Endodermal cell (in vitro differentiated cells): ENCODE measurements around the gene NEO1. TPM values are rescaled to one million over a fixed set of nuclear protein-coding genes. Genes with fewer than 3 reads are reported as not detected.
A peak's percentile ranks its signal among the peaks of the same experiment; 100 is the strongest.

ENCODE experiments used
- DNase-seq: peaks from one replicate; pipeline ENCODE4 v3.0.0-alpha.2; 2017
- H3K27ac ChIP-seq: 2 replicates; pipeline ENCODE4 v1.5.1; 2013; ENCODE audit warnings: mild to moderate bottlenecking, low read depth, low read length, moderate library complexity
- H3K27me3 ChIP-seq: 2 replicates; pipeline ENCODE4 v1.6.1; 2013; ENCODE audit warnings: mild to moderate bottlenecking, low read length, moderate library complexity; ENCODE audit not compliant: insufficient read depth, control insufficient read depth, poor library complexity, severe bottlenecking
- H3K36me3 ChIP-seq: 2 replicates; pipeline ENCODE4 v1.7.0; 2013; ENCODE audit warnings: mild to moderate bottlenecking, low read length, moderate library complexity; ENCODE audit not compliant: control insufficient read depth, insufficient read depth
- H3K4me1 ChIP-seq: one replicate; pipeline ENCODE4 v1.7.0; 2013; ENCODE audit warnings: low read length; ENCODE audit not compliant: control insufficient read depth, insufficient read depth
- H3K4me3 ChIP-seq: 2 replicates; pipeline ENCODE4 v1.5.1; 2013; ENCODE audit warnings: mild to moderate bottlenecking, low read length, moderate library complexity
- H3K9ac ChIP-seq: 2 replicates; pipeline ENCODE4 v1.6.1; 2013; ENCODE audit warnings: mild to moderate bottlenecking, low read length, moderate library complexity; ENCODE audit not compliant: poor library complexity, severe bottlenecking; ENCODE audit errors: extremely low read depth
- H3K9me3 ChIP-seq: 2 replicates; pipeline ENCODE4 v1.6.1; 2013; ENCODE audit warnings: mild to moderate bottlenecking, low read length, moderate library complexity; ENCODE audit not compliant: control insufficient read depth
- H3K27ac Mint-ChIP-seq: 2 replicates; pipeline ENCODE4 v1.8.0; 2020; ENCODE audit warnings: mixed read lengths
- H3K27me3 Mint-ChIP-seq: 2 replicates; pipeline ENCODE4 v1.8.0; 2021; ENCODE audit warnings: mild to moderate bottlenecking, mixed read lengths; ENCODE audit not compliant: insufficient read depth
- H3K36me3 Mint-ChIP-seq: 2 replicates; pipeline ENCODE4 v1.8.0; 2020; ENCODE audit warnings: low read depth, mixed read lengths
- H3K4me1 Mint-ChIP-seq: 2 replicates; pipeline ENCODE4 v1.8.0; 2020; ENCODE audit warnings: mixed read lengths
- H3K4me3 Mint-ChIP-seq: 2 replicates; pipeline ENCODE4 v1.8.0; 2020; ENCODE audit warnings: mild to moderate bottlenecking, moderate library complexity, mixed read lengths
- H3K9me3 Mint-ChIP-seq: 2 replicates; pipeline ENCODE4 v1.8.0; 2020; ENCODE audit warnings: mild to moderate bottlenecking, mixed read lengths
- CTCF ChIP-seq: fragments of 200-600 bp; sonication (generic); conservative IDR thresholded peaks from 2 replicates; pipeline ENCODE4 v1.5.0; 2021; ENCODE audit warnings: antibody characterized with exemption, mild to moderate bottlenecking
- WGBS, 2 experiments: methylation state at CpG; one replicate each; pipeline versions ENCODE4 v1.1.5 to v1.1.7; 2013; ENCODE audit warnings: missing lambda C conversion rate in 2 of 2, mixed read lengths in 1 of 2; ENCODE audit not compliant: insufficient coverage in 1 of 2, insufficient read length in 1 of 2; 5-methylcytosine and 5-hydroxymethylcytosine counted together
- total RNA-seq, 2 donors: library from RNA; stranded (reverse); fragmentation: NEBNext Ultra II Directional in 1 of 2; extraction: Animal tissue kit (Norgen Biotek cat#: 25700) in 1 of 2; gene quantifications; 2 replicates in 1 of 2; 3 replicates in 1 of 2; pipeline ENCODE4 v1.2.1, GENCODE V29; 2021

The NEO1 gene
- total RNA-seq, 2 donors from 2014 or later, result 132 TPM

GRCh38 chr15:73108676-73109075 lies 56.4 kb downstream of the NEO1 start:
- Histone ChIP-seq H3K9me3 (no peaks in the 10 kb centered on the region), H3K4me1 (no peaks in the 10 kb centered on the region), H3K27me3 (no peaks in the 10 kb centered on the region), H3K4me3 (peak overlapping the region; percentile 15), H3K9ac (no peak overlapping the region), H3K36me3 (no peaks in the 10 kb centered on the region), H3K27ac (no peak overlapping the region)
- WGBS, 2 experiments, result 54 to 55% methylated on average over 4 of the region's 4 CpGs
- H3K9me3 Mint-ChIP-seq, result no peaks in the 10 kb centered on the region
- TF ChIP-seq CTCF, result peak; percentile 14
- no peaks in the 10 kb centered on the region for H3K36me3 Mint-ChIP-seq
- H3K4me3 Mint-ChIP-seq, result no peak overlapping the region
- peak; percentile 80 for DNase-seq
- peak overlapping the region; percentile 59 for H3K27ac Mint-ChIP-seq
- peaks cover 30% of the 10 kb centered on the region for H3K4me1 Mint-ChIP-seq
- H3K27me3 Mint-ChIP-seq, result no peaks in the 10 kb centered on the region

GRCh38 chr15:73109765-73110164 lies 57.5 kb downstream of the NEO1 start:
- Histone ChIP-seq H3K4me1 (peaks cover 4% of the 10 kb centered on the region), H3K9ac (no peak overlapping the region), H3K27me3 (no peaks in the 10 kb centered on the region), H3K36me3 (no peaks in the 10 kb centered on the region), H3K27ac (no peak overlapping the region), H3K9me3 (no peaks in the 10 kb centered on the region), H3K4me3 (no peak overlapping the region)
- H3K27me3 Mint-ChIP-seq, result no peaks in the 10 kb centered on the region
- no peak overlapping the region for H3K4me3 Mint-ChIP-seq
- no peak for DNase-seq
- no peak for TF ChIP-seq CTCF
- 79 to 83% methylated on average over 3 of the region's 3 CpGs for WGBS, 2 experiments
- no peaks in the 10 kb centered on the region for H3K36me3 Mint-ChIP-seq
- peaks cover 32% of the 10 kb centered on the region for H3K4me1 Mint-ChIP-seq
- H3K9me3 Mint-ChIP-seq, result no peaks in the 10 kb centered on the region
- no peak overlapping the region for H3K27ac Mint-ChIP-seq

GRCh38 chr15:73110201-73110600 lies 57.9 kb downstream of the NEO1 start:
- Mint-ChIP-seq H3K27me3 (no peaks in the 10 kb centered on the region), H3K4me1 (peaks cover 28% of the 10 kb centered on the region), H3K27ac (no peak overlapping the region), H3K36me3 (no peaks in the 10 kb centered on the region), H3K4me3 (no peak overlapping the region), H3K9me3 (no peaks in the 10 kb centered on the region)
- DNase-seq, result no peak
- no peak overlapping the region for H3K4me3 ChIP-seq
- no peaks in the 10 kb centered on the region for H3K9me3 ChIP-seq
- 90 to 100% methylated on average over 1 of the region's 1 CpG for whole genome bisulfite sequencing, 2 experiments
- H3K9ac ChIP-seq, result no peak overlapping the region
- no peaks in the 10 kb centered on the region for H3K36me3 ChIP-seq
- no peaks in the 10 kb centered on the region for H3K27me3 ChIP-seq
- no peak overlapping the region for H3K27ac ChIP-seq
- H3K4me1 ChIP-seq, result peaks cover 4% of the 10 kb centered on the region
- no peak for TF ChIP-seq CTCF
